Prostate gland (tissue), 2 donors: Measurements from ENCODE around the gene OGFOD1. TPM values are rescaled to one million over a fixed set of nuclear protein-coding genes. Genes with fewer than 3 reads are reported as not detected.

Experiments used
- DNase-seq: peaks from one replicate; pipeline ENCODE4 v3.0.0-alpha.2; 2019; ENCODE audit warnings: low spot score
- H3K27ac ChIP-seq, 2 donors: fragments of 200-600 bp; sonication (generic); 2 replicates each; pipeline ENCODE4 v1.5.1; 2017 to 2019
- H3K27me3 ChIP-seq: fragments of 200-600 bp; sonication (generic); replicated peaks from 2 replicates; pipeline ENCODE4 v1.5.1; 2019; ENCODE audit not compliant: insufficient read depth
- H3K36me3 ChIP-seq, 2 donors: fragments of 200-600 bp; sonication (generic); 1 replicate in 1 of 2; 2 replicates in 1 of 2; pipeline versions ENCODE4 v1.5.1 to v1.8.1; 2017 to 2019
- H3K4me1 ChIP-seq: fragments of 200-600 bp; sonication (generic); replicated peaks from 2 replicates; pipeline ENCODE4 v1.5.1; 2019
- H3K4me3 ChIP-seq, 2 donors: fragments of 200-600 bp; sonication (generic); 2 replicates each; pipeline ENCODE4 v1.5.1; 2017 to 2019
- H3K9me3 ChIP-seq: fragments of 200-600 bp; sonication (generic); 2 replicates; pipeline ENCODE4 v1.5.1; 2017
- CTCF ChIP-seq, 4 experiments: fragments of 200-600 bp in 2 of 4; fragments of 450-650 bp in 2 of 4; sonication (generic) in 2 of 4; IDR thresholded peaks; 1 replicate in 3 of 4; 2 replicates in 1 of 4; pipeline ENCODE4 v1.5.1; 2016 to 2019; ENCODE audit warnings: antibody characterized with exemption in 4 of 4, mild to moderate bottlenecking in 2 of 4, moderate library complexity in 2 of 4
- POLR2A ChIP-seq: fragments of 450-650 bp; IDR thresholded peaks from one replicate; pipeline ENCODE4 v1.6.1; 2016; ENCODE audit warnings: antibody characterized with exemption, mild to moderate bottlenecking
- POLR2AphosphoS5 ChIP-seq: sonication (generic); formaldehyde crosslinking; IDR thresholded peaks from one replicate; pipeline ENCODE4 v1.6.1; 2017; ENCODE audit warnings: antibody characterized with exemption
- WGBS: methylation state at CpG from one replicate; pipeline ENCODE4 v1.1.5; 2018; 5-methylcytosine and 5-hydroxymethylcytosine counted together
- intact Hi-C: fragments of 100-400 bp; cut with DNase I; formaldehyde crosslinking; loops from one replicate; pipeline ENCODE4 v1.14.2; 2022
- total RNA-seq, 2 donors: library from RNA; depleted of rRNA; stranded (reverse); fragments of >200 nt; gene quantifications; one replicate each; pipeline ENCODE4 v1.1.0, GENCODE V29; 2016

The OGFOD1 gene
- total RNA-seq, 2 donors from 2014 or later = 18.5 to 57.2 TPM

- Histone ChIP-seq H3K36me3 (no peaks in the 10 kb centered on the region), H3K9me3 (no peaks in the 10 kb centered on the region), H3K4me1 (peaks cover 2% of the 10 kb centered on the region), H3K27me3 (no peaks in the 10 kb centered on the region), H3K4me3 (no peak overlapping the region), H3K27ac (no peak overlapping the region)
- TF ChIP-seq POLR2A (no peak), CTCF (IDR thresholded peaks at IDR 0.05) (no peak), POLR2AphosphoS5 (no peak)
- intact Hi-C loops = no loop called here
- no peak for DNase-seq
- 93% methylated on average over 4 of the region's 4 CpGs for whole genome bisulfite sequencing
Observed at GRCh38 chr16:56417138-56417537, 34.2 kb upstream of the OGFOD1 start.

- H3K27me3 ChIP-seq = no peaks in the 10 kb centered on the region
- H3K4me3 ChIP-seq = no peak overlapping the region
- no peak for TF ChIP-seq POLR2A
- TF ChIP-seq CTCF (IDR thresholded peaks at IDR 0.05) = no peak
- TF ChIP-seq POLR2AphosphoS5 = no peak
- peaks cover 2% of the 10 kb centered on the region for H3K4me1 ChIP-seq
- 58% methylated on average over 8 of the region's 8 CpGs for WGBS
- H3K9me3 ChIP-seq = no peaks in the 10 kb centered on the region
- intact Hi-C loops = no loop called here
- no peak for DNase-seq
- no peaks in the 10 kb centered on the region for H3K36me3 ChIP-seq
- no peak overlapping the region for H3K27ac ChIP-seq
Observed at GRCh38 chr16:56419740-56420548, 31.4 kb upstream of the OGFOD1 start.

- Histone ChIP-seq H3K9me3 (no peaks in the 10 kb centered on the region), H3K27ac (no peak overlapping the region), H3K36me3 (no peaks in the 10 kb centered on the region), H3K27me3 (no peaks in the 10 kb centered on the region), H3K4me1 (peaks cover 2% of the 10 kb centered on the region), H3K4me3 (no peak overlapping the region)
- TF ChIP-seq POLR2AphosphoS5 = no peak
- TF ChIP-seq POLR2A = no peak
- no peak for TF ChIP-seq CTCF (IDR thresholded peaks at IDR 0.05)
- DNase-seq = no peak
- intact Hi-C loops = no loop called here
Observed at GRCh38 chr16:56420613-56421012, 30.7 kb upstream of the OGFOD1 start.

- Histone ChIP-seq H3K27me3 (no peaks in the 10 kb centered on the region), H3K27ac (no peak overlapping the region), H3K4me3 (no peak overlapping the region), H3K9me3 (no peaks in the 10 kb centered on the region), H3K36me3 (no peaks in the 10 kb centered on the region), H3K4me1 (peaks cover 2% of the 10 kb centered on the region)
- WGBS = 81% methylated on average over 2 of the region's 2 CpGs
- intact Hi-C loops = no loop called here
- no peak for DNase-seq
- no peak for TF ChIP-seq POLR2AphosphoS5
- TF ChIP-seq CTCF (IDR thresholded peaks at IDR 0.05) = no peak
- TF ChIP-seq POLR2A = no peak
Observed at GRCh38 chr16:56421313-56421712, 30.0 kb upstream of the OGFOD1 start.

- no peaks in the 10 kb centered on the region for H3K36me3 ChIP-seq
- 87% methylated on average over 5 of the region's 5 CpGs for WGBS
- H3K4me1 ChIP-seq = peaks cover 2% of the 10 kb centered on the region
- TF ChIP-seq POLR2A = no peak
- no peak for TF ChIP-seq POLR2AphosphoS5
- TF ChIP-seq CTCF (IDR thresholded peaks at IDR 0.05) = no peak
- no peak overlapping the region for H3K4me3 ChIP-seq
- intact Hi-C loops = no loop called here
- H3K27me3 ChIP-seq = no peaks in the 10 kb centered on the region
- H3K27ac ChIP-seq = no peak overlapping the region
- no peaks in the 10 kb centered on the region for H3K9me3 ChIP-seq
- no peak for DNase-seq
Observed at GRCh38 chr16:56421976-56422669, 29.2 kb upstream of the OGFOD1 start.
